ENCODE measurements around the gene GPR158. TPM values are rescaled to one million over a fixed set of nuclear protein-coding genes. Genes with fewer than 3 reads are reported as not detected.

Gene GPR158
- total and polyA plus RNA-seq, 2 of the 8 experiments (the other 6 are each of a cell fraction or from before 2014, with no cell fraction given) = 0.14 to 0.78 TPM

DNA sequence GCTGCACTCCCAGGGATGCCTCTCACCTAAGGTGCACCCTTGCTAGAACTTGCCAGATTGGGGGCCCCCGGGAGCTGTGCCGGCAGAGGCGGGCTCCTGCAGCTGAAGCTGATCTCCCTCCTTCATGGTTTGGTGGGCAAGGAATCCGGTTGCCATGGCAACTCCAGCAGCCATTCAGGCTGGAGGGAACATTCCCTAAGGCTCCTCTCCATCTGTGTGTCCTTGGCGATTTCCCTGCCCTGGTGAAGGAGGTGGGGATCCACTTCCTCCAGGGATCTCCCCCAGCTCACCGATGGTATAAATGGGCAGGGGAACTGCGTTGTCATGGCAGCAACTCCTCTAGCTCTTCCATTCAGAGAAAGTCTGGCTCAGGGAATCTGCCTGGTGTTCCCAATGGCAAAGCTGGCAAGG is 49.6 kb upstream of the GPR158 start:
- Histone ChIP-seq H3K27me3 (replicated peaks in 1 of 4; ENCODE audit: control insufficient read depth in 3 of 4, extremely low read depth in 1 of 4, insufficient read depth in 3 of 4, low read length in 3 of 4) (no peaks in the 10 kb centered on the region; a peak in 1 of 7 replicates), H4K5ac (ENCODE audit: insufficient read length, low read depth, low read length) (no peak overlapping the region), H3K4me3 (ENCODE audit: extremely low read depth in 1 of 4, insufficient read depth in 2 of 4, low read depth in 3 of 4, low read length in 4 of 4) (no peak overlapping the region), H4K8ac (ENCODE audit: extremely low read depth, insufficient read depth, low read length) (no peak overlapping the region), H3K79me2 (ENCODE audit: control insufficient read depth in 1 of 2, insufficient read depth in 2 of 2, low read length in 2 of 2) (no peaks in the 10 kb centered on the region), H3K23me2 (ENCODE audit: low read depth, low read length) (no peaks in the 10 kb centered on the region), H3K18ac (ENCODE audit: extremely low read depth, low read length) (no peak overlapping the region), H4K20me1 (replicated peaks in 1 of 2; ENCODE audit: control insufficient read depth in 1 of 2, insufficient read depth in 2 of 2, low read length in 2 of 2) (no peaks in the 10 kb centered on the region), H3K36me3 (ENCODE audit: control insufficient read depth in 2 of 4, insufficient read depth in 4 of 4, low read length in 3 of 4) (no peaks in the 10 kb centered on the region), H3K23ac (ENCODE audit: insufficient read length) (no peak overlapping the region), H4K91ac (replicated peaks; ENCODE audit: insufficient read length, low read length) (no peak overlapping the region), H2BK120ac (replicated peaks; ENCODE audit: low read depth, low read length) (no peak overlapping the region), H3K4me2 (ENCODE audit: insufficient read depth in 1 of 2, low read depth in 2 of 2, low read length in 2 of 2) (no peak overlapping the region), H3K56ac (replicated peaks; ENCODE audit: insufficient read length, low read depth, low read length) (no peak overlapping the region), H2AFZ (ENCODE audit: low read length) (no peak overlapping the region), H3K4me1 (replicated peaks in 1 of 4; ENCODE audit: control insufficient read depth in 3 of 4, insufficient read depth in 4 of 4, low read length in 3 of 4) (no peaks in the 10 kb centered on the region), H2BK12ac (ENCODE audit: low read depth, low read length) (no peak overlapping the region), H3K9me3 (ENCODE audit: insufficient read depth in 2 of 2, low read depth in 1 of 2, low read length in 1 of 2) (no peaks in the 10 kb centered on the region), H3K9ac (replicated peaks in 1 of 4; ENCODE audit: extremely low read depth in 1 of 4, low read depth in 3 of 4, low read length in 3 of 4) (no peak overlapping the region), H3K14ac (ENCODE audit: insufficient read length) (no peak overlapping the region), H3K27ac (ENCODE audit: low read depth, low read length) (no peak overlapping the region), H2BK5ac (ENCODE audit: low read depth, low read length) (no peak overlapping the region), H2BK15ac (ENCODE audit: low read length) (no peak overlapping the region), H2BK20ac (ENCODE audit: low read length) (no peak overlapping the region), H3K4ac (replicated peaks; ENCODE audit: insufficient read length, low read depth, low read length) (no peak overlapping the region), H3K79me1 (ENCODE audit: low read depth, low read length) (no peaks in the 10 kb centered on the region), H2AK5ac (ENCODE audit: low read depth, low read length) (no peak overlapping the region)
- 89% methylated on average over 7 of the region's 7 CpGs; no CpG with 5 or more reads in 1 of the 2 experiments for WGBS, 2 experiments (ENCODE audit: extremely low coverage in 1 of 2, insufficient coverage in 1 of 2, insufficient read length in 1 of 2, insufficient replicate concordance in 2 of 2, low coverage in 1 of 2, low lambda C conversion rate in 2 of 2, missing lambda C conversion rate in 1 of 2)
- CTCF ChIA-PET (ENCODE audit: partially characterized antibody) = interaction anchor here (1.1 to 2.3 kb wide), 2 partner anchors 12 to 34 kb away, joined by 3 to 15 read pairs; no protein-coding TSS in a partner anchor
- no peak for TF ChIP-seq KDM1A (IDR thresholded peaks at IDR 0.05; ENCODE audit: borderline replicate concordance, low read length)
- TF ChIP-seq SP2 (IDR thresholded peaks at IDR 0.05; ENCODE audit: low read length) = no peak
- no peak for TF ChIP-seq SIX5 (IDR thresholded peaks at IDR 0.05; ENCODE audit: low read depth, low read length)
- no peak for TF ChIP-seq NANOG (IDR thresholded peaks at IDR 0.05; ENCODE audit: insufficient read depth, low read depth, low read length, poor library complexity, severe bottlenecking)
- no peak for TF ChIP-seq YY1 (IDR thresholded peaks at IDR 0.05; ENCODE audit: low read depth, low read length)
- TF ChIP-seq RAD21 (IDR thresholded peaks at IDR 0.05 in 1 of 2, conservative IDR thresholded peaks at IDR 0.05 in 1 of 2; ENCODE audit: low read depth in 2 of 2, low read length in 2 of 2) = no peak
- TF ChIP-seq, protein P1, sequence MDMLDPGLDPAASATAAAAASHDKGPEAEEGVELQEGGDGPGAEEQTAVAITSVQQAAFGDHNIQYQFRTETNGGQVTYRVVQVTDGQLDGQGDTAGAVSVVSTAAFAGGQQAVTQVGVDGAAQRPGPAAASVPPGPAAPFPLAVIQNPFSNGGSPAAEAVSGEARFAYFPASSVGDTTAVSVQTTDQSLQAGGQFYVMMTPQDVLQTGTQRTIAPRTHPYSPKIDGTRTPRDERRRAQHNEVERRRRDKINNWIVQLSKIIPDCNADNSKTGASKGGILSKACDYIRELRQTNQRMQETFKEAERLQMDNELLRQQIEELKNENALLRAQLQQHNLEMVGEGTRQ (IDR thresholded peaks at IDR 0.05; ENCODE audit: low read length) = no peak
- no peak for TF ChIP-seq EZH2 (IDR thresholded peaks at IDR 0.05; ENCODE audit: low read depth, low read length, severe bottlenecking)
- TF ChIP-seq, protein P2, sequence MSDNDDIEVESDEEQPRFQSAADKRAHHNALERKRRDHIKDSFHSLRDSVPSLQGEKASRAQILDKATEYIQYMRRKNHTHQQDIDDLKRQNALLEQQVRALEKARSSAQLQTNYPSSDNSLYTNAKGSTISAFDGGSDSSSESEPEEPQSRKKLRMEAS (IDR thresholded peaks at IDR 0.05) = no peak
- no peak for TF ChIP-seq RFX5 (IDR thresholded peaks at IDR 0.05; ENCODE audit: borderline replicate concordance, low read depth, low read length)
- TF ChIP-seq BACH1 (IDR thresholded peaks at IDR 0.05; ENCODE audit: low read length) = no peak
- FAIRE-seq = no peak
- POLR2A ChIA-PET (ENCODE audit: partially characterized antibody) = no interaction called here
- DNase-seq (ENCODE audit: low read depth in 1 of 2, low spot score in 2 of 2) = peak in 1 of 2 experiments; percentile 54
